HUES64 (cell line): ENCODE data around the gene WSB1.

Source experiments
- H3K27ac ChIP-seq: 2 replicates; pipeline ENCODE4 v1.7.0; 2013; ENCODE audit warnings: low read depth, low read length, inconsistent platforms
- H3K27me3 ChIP-seq: 2 replicates; pipeline ENCODE4 v1.6.1; 2013; ENCODE audit warnings: mild to moderate bottlenecking, low read length; ENCODE audit not compliant: insufficient read depth
- H3K36me3 ChIP-seq: 2 replicates; pipeline ENCODE4 v1.6.1; 2013; ENCODE audit warnings: mild to moderate bottlenecking, low read length; ENCODE audit not compliant: insufficient read depth
- H3K4me1 ChIP-seq: 2 replicates; pipeline ENCODE4 v1.6.1; 2013; ENCODE audit warnings: mild to moderate bottlenecking, low read length, moderate library complexity; ENCODE audit not compliant: insufficient read depth
- H3K4me3 ChIP-seq: 2 replicates; pipeline ENCODE4 v1.5.1; 2013; ENCODE audit warnings: mild to moderate bottlenecking, low read length, moderate library complexity
- H3K9ac ChIP-seq: 2 replicates; pipeline ENCODE4 v1.6.1; 2013; ENCODE audit warnings: mild to moderate bottlenecking, low read depth, low read length
- H3K9me3 ChIP-seq: 2 replicates; pipeline ENCODE4 v1.6.1; 2013; ENCODE audit warnings: low read depth, low read length; ENCODE audit not compliant: insufficient read depth
- WGBS: fragments of 150-250, 120-280 bp; methylation state at CpG from one replicate; pipeline ENCODE4 v1.1.7; 2013; ENCODE audit warnings: missing lambda C conversion rate; 5-methylcytosine and 5-hydroxymethylcytosine counted together

WSB1 gene

DNA sequence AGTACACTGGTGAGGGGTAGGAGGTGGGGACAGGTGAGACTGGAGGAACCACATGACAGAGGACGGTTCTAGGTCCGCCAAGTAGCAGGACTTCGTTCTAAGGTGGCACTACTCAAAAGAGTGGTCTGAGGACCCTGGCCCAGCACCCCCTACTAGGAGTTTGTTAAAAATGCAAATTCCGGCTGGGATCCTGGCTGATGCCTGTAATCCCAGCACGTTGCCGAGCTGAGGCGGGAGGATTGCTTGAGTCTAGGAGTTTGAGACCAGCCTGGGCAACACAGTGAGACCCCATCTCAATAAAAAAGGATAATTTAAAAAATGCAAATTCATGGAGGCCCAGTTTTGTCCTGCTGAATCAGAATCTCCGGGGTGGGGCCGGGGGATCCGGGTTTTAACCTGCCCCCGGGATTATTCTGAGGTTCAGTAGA, 59.1 kb downstream of the WSB1 start:
- Histone ChIP-seq H3K27ac (peak overlapping the region; percentile 87), H3K9ac (peak overlapping the region; percentile 91), H3K9me3 (no peaks in the 10 kb centered on the region), H3K4me3 (peak overlapping the region; percentile 74), H3K4me1 (peaks cover 5% of the 10 kb centered on the region; the same call in 1 of the 2 replicates), H3K27me3 (no peaks in the 10 kb centered on the region), H3K36me3 (no peaks in the 10 kb centered on the region)
- WGBS, result 42% methylated on average over 11 of the region's 11 CpGs

DNA sequence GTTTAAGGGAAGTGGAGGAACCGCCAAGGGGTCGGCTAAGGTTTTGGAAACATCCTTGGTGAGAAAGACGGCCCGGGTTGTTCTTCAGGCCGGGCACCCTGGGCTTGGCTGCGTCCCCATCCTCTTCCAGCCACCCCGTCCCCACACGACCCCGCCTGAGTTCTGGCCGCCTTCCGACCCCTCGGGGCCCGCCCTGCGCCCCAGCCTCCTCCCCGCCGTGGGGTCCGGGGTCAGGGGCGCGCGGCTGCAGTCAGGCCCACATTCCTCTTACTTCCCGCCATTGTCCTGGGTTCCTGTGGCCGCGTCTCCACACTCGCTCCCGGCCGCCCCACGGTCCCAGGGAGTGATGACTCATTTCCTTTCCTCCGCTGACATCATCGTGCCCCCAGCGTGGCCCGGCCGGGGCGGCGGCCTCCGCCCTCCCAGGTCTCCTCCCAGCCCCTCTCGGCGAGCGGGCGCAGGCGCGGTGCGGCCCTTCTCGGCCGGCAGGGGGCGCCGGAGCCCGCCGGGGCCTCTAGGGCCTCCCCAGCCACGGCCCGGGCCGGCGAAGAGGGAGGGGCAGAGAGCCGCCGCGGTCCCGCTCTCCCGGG, 59.6 kb downstream of the WSB1 start:
- Histone ChIP-seq H3K4me1 (peaks cover 5% of the 10 kb centered on the region; the same call in 1 of the 2 replicates), H3K36me3 (no peaks in the 10 kb centered on the region), H3K27ac (peak overlapping the region; percentile 87), H3K4me3 (peak overlapping the region; percentile 74), H3K27me3 (no peaks in the 10 kb centered on the region), H3K9ac (peak overlapping the region; percentile 91), H3K9me3 (no peaks in the 10 kb centered on the region)
- 2% methylated on average over 57 of the region's 57 CpGs for WGBS

DNA sequence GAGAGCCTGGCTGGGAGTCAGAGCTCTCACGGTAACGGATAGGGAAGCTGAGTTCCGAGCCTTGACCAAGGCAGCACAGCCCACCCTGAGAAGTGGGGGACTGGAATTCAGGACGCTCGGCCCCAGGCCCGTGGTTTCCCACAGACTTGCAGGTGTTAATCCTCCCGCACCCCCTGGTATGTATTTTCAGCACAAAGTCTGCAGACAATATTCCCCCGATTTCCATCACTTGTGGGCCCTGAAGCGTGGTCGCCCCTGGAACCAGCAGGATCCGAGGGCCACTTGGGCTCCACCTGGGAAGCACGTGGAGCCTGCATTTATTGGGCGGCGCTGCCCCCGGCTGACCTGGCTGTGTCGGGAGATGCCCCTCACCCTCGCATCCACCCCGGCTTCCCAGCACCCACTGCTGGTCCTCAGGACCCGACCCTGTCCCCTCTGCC, 60.2 kb downstream of the WSB1 start:
- Histone ChIP-seq H3K4me3 (peak overlapping the region; percentile 74), H3K27ac (no peak overlapping the region), H3K27me3 (no peaks in the 10 kb centered on the region), H3K9ac (peak overlapping the region; percentile 46; the same call in 1 of the 2 replicates), H3K36me3 (no peaks in the 10 kb centered on the region), H3K4me1 (peaks cover 5% of the 10 kb centered on the region; the same call in 1 of the 2 replicates), H3K9me3 (no peaks in the 10 kb centered on the region)
- 37% methylated on average over 19 of the region's 19 CpGs for WGBS

DNA sequence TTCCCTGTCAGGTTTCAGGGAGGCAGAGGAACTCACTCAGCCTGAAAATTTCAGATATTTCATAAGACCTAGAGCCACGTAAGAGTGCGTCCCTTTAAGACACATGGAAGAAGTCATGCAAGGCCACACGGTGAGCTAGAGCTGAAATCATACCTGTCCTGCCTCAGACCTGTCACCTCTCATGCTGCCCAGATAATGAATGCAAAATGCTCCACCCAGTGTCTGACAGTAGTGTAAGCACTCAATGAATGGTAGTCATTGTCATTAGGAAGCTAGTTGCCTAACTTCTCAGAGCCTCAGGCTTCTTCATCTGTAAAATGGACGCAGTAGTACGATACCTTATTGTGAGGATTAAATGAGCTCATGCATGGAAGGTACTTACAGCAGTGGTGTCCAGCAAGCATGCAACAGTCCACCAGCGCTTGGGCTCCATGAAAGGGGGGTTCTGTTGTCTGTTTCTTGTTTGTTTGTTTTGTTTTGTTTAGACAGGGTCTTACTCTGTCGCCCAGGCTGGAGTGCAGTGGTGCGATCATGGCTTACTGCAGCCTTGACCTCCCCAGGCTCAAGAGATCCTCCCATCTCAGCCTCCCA, 60.7 kb downstream of the WSB1 start:
- Histone ChIP-seq H3K4me3 (peak overlapping the region; percentile 74), H3K9me3 (no peaks in the 10 kb centered on the region), H3K27ac (no peak overlapping the region), H3K9ac (no peak overlapping the region), H3K4me1 (peaks cover 5% of the 10 kb centered on the region; the same call in 1 of the 2 replicates), H3K36me3 (no peaks in the 10 kb centered on the region), H3K27me3 (no peaks in the 10 kb centered on the region)
- 89% methylated on average over 8 of the region's 8 CpGs for WGBS

- Histone ChIP-seq H3K27ac (no peak overlapping the region), H3K9ac (no peak overlapping the region), H3K27me3 (no peaks in the 10 kb centered on the region), H3K4me1 (peaks cover 5% of the 10 kb centered on the region; the same call in 1 of the 2 replicates), H3K4me3 (no peak overlapping the region), H3K9me3 (no peaks in the 10 kb centered on the region), H3K36me3 (no peaks in the 10 kb centered on the region)
- 67% methylated on average over 4 of the region's 4 CpGs for WGBS
Observed at GRCh38 chr17:27355419-27355818, 61.5 kb downstream of the WSB1 start.

GRCh38 chr17:27356091-27356705, 62.3 kb downstream of the WSB1 start:
- peaks cover 5% of the 10 kb centered on the region; the same call in 1 of the 2 replicates for H3K4me1 ChIP-seq
- H3K4me3 ChIP-seq, result no peak overlapping the region
- no peak overlapping the region for H3K9ac ChIP-seq
- no peaks in the 10 kb centered on the region for H3K36me3 ChIP-seq
- WGBS, result 85% methylated on average over 8 of the region's 8 CpGs
- no peak overlapping the region for H3K27ac ChIP-seq
- no peaks in the 10 kb centered on the region for H3K27me3 ChIP-seq
- no peaks in the 10 kb centered on the region for H3K9me3 ChIP-seq

GRCh38 chr17:27357236-27357635, 63.3 kb downstream of the WSB1 start:
- H3K27ac ChIP-seq, result no peak overlapping the region
- WGBS, result 96% methylated on average over 5 of the region's 5 CpGs
- no peak overlapping the region for H3K4me3 ChIP-seq
- H3K36me3 ChIP-seq, result no peaks in the 10 kb centered on the region
- H3K9ac ChIP-seq, result no peak overlapping the region
- H3K27me3 ChIP-seq, result no peaks in the 10 kb centered on the region
- H3K4me1 ChIP-seq, result peaks cover 5% of the 10 kb centered on the region; the same call in 1 of the 2 replicates
- H3K9me3 ChIP-seq, result no peaks in the 10 kb centered on the region

DNA sequence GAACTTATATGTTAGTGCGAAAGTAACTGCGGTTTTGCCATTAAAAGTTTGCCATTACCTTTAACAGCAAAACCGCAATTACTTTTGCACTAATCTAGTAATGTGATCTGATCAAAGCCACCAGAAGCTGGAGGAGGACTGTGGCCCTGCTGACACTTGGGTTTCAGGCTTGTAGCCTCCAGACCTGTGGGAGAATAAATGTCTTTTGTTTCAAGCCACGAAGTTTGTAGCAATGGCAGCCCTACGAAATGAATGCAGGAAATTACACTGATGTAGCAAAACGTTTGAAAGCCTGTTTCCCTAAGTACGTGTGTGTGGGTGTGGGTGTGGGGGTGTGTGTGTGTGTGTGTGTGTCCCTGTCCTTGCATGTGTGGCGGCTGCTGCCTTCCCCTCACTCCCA, 66.6 kb downstream of the WSB1 start:
- no peak overlapping the region for H3K4me3 ChIP-seq
- H3K9ac ChIP-seq, result no peak overlapping the region
- H3K27ac ChIP-seq, result no peak overlapping the region
- H3K4me1 ChIP-seq, result no peaks in the 10 kb centered on the region
- no peaks in the 10 kb centered on the region for H3K27me3 ChIP-seq
- H3K9me3 ChIP-seq, result no peaks in the 10 kb centered on the region
- WGBS, result 87% methylated on average over 8 of the region's 8 CpGs
- H3K36me3 ChIP-seq, result no peaks in the 10 kb centered on the region

DNA sequence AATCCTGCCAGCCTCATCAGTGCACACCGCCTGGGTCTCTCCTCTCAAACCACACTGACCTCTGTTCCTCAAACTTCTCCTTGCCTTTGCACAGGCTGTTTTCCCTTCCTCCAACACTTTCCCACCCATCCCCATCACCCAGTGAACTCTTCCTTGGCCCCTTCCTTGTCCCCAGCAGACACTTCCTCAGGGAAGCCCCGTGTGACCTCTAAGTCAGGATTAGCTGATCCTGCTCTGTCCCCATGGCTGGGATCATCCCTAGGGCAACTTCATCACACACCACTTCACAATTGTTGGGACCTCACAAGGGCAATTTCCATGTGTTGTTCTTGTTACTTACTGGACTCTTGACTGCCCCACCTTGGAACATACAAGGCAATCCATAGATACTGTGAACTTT, 67.8 kb downstream of the WSB1 start:
- Histone ChIP-seq H3K4me1 (no peaks in the 10 kb centered on the region), H3K9me3 (no peaks in the 10 kb centered on the region), H3K36me3 (no peaks in the 10 kb centered on the region), H3K4me3 (no peak overlapping the region), H3K27ac (no peak overlapping the region), H3K9ac (no peak overlapping the region), H3K27me3 (no peaks in the 10 kb centered on the region)
- WGBS, result 89% methylated on average over 2 of the region's 2 CpGs

- Histone ChIP-seq H3K4me3 (no peak overlapping the region), H3K9me3 (no peaks in the 10 kb centered on the region), H3K27ac (no peak overlapping the region), H3K9ac (no peak overlapping the region), H3K36me3 (no peaks in the 10 kb centered on the region), H3K27me3 (no peaks in the 10 kb centered on the region), H3K4me1 (no peaks in the 10 kb centered on the region)
- WGBS, result 75% methylated on average over 5 of the region's 6 CpGs
Observed at GRCh38 chr17:27362503-27362902, 68.6 kb downstream of the WSB1 start.

DNA sequence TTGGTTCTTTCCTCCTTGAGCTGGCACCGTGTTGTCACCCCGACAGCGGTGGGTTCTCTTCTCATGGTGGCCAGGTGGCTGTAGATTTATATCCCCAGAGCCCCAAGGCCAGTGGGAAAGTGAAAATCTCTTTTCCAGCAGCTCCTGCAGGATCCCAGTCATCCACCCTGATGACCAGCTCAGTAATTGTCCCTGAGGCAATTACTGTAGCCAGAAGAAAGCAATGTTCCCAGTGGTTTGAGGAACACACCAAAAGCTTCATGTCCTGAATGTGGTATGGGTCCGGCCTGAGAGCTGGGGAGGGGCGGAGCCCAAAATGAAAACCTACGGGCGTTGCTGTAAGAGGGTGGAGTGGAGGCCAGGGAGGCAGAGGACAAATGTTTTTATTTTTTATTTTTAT, 69.0 kb downstream of the WSB1 start:
- H3K27ac ChIP-seq, result no peak overlapping the region
- H3K4me1 ChIP-seq, result no peaks in the 10 kb centered on the region
- no peaks in the 10 kb centered on the region for H3K27me3 ChIP-seq
- no peaks in the 10 kb centered on the region for H3K9me3 ChIP-seq
- no peak overlapping the region for H3K4me3 ChIP-seq
- H3K36me3 ChIP-seq, result no peaks in the 10 kb centered on the region
- 77% methylated on average over 7 of the region's 7 CpGs for WGBS
- H3K9ac ChIP-seq, result no peak overlapping the region
